Activated CD8-positive, alpha-beta memory T cell treated with anti-CD3 and anti-CD28 coated beads, Interleukin-2, amount 50 U/mL, for 1 hour (primary cell): ENCODE data around the gene PSMA4.
"Not testable (repeated sequence)": the region's sequence is repeated elsewhere in the genome, so short reads cannot be mapped to it uniquely, and the experiment has no call there.

Experiments used
- DNase-seq: peaks from one replicate; pipeline ENCODE4 v3.0.0-alpha.2; 2020; ENCODE audit errors: extremely low read depth

PSMA4 gene

DNA sequence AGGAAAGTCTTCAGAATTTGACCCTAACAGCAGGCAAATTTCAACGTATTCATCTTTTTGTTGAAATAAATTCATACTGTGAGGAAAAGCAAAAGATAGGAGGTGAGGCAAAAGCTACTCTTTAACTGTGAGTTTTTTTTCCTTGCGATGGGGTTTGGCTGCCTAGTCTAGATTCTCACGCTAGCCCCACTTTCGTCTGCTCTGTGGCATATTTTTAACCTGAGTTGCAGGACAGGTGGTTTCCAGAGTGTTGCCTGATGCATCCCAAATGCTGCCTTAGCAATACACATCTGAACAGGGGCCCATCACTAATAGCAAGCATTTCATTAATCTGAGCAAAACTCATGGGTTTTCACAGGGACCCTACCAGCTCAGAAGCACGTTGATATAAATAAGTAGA is 11.7 kb downstream of the PSMA4 start:
- DNase-seq = no peak

- no peak for DNase-seq
Observed at GRCh38 chr15:78552597-78552996, 12.4 kb downstream of the PSMA4 start.

GRCh38 chr15:78560201-78560600 is 20.0 kb downstream of the PSMA4 start:
- not testable (repeated sequence) for DNase-seq

GRCh38 chr15:78561490-78561889 is 21.2 kb downstream of the PSMA4 start:
- no peak for DNase-seq

GRCh38 chr15:78563092-78563491 is 22.8 kb downstream of the PSMA4 start:
- DNase-seq = no peak

- no peak for DNase-seq
Observed at GRCh38 chr15:78564743-78565096, 24.5 kb downstream of the PSMA4 start.

DNA sequence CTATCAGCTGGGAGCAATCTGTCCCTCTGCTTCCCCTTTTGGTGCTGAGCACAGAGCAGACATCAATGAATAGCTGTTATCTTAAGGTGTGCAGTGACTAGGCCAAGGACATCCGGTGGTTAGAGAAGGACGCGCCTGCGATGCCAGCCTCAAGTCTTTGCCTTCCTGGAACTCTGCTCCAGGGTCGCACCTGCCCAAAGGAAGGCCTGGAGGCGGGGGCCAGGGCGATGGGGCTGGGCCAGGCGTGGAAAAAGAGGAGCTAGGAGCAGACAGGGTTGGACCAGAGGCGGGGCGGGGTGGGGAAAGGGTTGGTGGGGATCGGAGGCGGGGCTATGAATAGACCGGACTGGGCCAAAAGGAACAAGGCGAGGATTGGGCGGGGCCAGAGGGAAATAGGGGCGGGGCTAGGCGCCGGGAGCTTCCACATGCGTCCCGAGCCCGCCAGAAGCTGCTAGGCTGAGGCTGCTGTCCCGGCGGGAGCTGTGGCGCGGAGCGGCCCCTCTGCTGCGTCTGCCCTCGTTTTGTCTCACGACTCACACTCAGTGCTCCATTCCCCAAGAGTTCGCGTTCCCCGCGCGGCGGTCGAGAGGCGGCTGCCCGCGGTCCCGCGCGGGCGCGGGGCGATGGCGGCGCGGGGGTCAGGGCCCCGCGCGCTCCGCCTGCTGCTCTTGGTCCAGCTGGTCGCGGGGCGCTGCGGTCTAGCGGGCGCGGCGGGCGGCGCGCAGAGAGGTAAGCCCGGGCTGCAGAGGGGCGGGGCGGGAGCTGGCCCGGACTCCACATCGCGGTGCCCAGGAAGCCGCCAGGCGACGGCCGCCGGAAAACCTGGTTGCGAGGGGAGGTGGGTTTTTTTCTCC is 25.1 kb downstream of the PSMA4 start, which contains the start of gene CHRNA5:
CHRNA5 (plus strand) TSS at position 424 of the 854 bp plus-strand sequence; CDS start at position 624, 200 bp downstream.
- DNase-seq = no peak

- DNase-seq = no peak
Observed at GRCh38 chr15:78565951-78566774, 25.9 kb downstream of the PSMA4 start.

- no peak for DNase-seq
Observed at GRCh38 chr15:78567531-78567930, 27.3 kb downstream of the PSMA4 start.

GRCh38 chr15:78570710-78571109 is 30.5 kb downstream of the PSMA4 start:
- no peak for DNase-seq

DNA sequence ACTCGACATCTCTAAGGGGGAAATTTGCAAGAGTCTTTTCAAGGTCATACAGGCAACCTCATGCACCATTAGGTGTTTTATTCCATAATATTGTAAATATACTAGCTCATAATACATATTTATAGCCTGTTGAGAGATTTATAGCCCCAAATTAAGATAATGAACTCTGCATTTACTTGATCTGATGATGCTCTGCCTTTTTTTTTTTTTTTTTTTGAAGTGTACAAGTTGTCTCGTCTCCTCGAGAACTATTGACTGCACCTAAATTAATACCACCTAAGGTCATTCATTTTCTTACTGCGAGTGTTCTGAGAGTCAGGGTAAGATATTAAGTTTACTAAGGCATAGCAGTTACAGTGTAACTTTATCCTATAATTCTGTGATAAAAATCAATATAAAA is 31.1 kb downstream of the PSMA4 start:
- DNase-seq = no peak

DNA sequence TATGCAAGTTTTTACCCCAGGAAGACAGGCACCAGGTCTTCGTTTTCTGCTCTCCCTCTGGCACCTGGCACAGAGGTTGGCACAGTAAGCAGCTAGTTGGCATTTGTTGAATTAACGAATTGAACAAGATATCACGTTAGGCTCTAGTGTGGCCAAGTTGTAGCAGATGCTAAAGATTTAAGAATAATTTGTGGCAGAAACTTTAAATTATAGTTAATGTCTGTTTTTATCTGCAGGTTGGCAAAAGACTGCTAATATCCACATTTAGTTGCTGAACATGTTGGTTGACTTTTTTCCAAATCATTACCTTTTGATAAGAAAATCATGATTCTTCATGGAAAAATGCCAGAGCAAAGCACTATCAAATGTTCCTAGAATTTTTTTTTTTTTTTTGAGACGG is 33.2 kb downstream of the PSMA4 start:
- DNase-seq = no peak

- no peak for DNase-seq
Observed at GRCh38 chr15:78574944-78575343, 34.7 kb downstream of the PSMA4 start.

- DNase-seq = no peak
Observed at GRCh38 chr15:78597583-78597982, 57.3 kb downstream of the PSMA4 start.

- DNase-seq = no peak
Observed at GRCh38 chr15:78598348-78598747, 58.1 kb downstream of the PSMA4 start.

DNA sequence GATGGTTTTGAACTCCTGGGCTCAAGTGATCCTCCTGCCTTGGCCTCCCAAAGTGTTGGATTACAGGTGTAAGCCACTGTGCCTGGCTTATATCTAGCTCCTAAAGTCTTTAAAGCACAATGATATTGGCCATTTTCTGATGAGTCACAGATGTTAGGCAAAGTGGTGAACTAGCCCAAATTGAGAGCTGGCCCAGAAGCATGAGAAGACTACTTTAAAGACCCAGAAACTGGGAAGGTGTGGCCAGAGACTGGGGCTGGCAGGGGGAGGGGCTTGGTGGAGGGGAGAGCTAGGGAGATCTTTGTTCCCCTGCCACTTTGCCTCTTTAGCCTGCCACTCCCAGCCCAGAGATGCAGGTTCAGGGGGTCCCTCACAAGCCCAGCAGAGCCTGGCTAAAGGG is 58.9 kb downstream of the PSMA4 start:
- DNase-seq = no peak
